Measurements from ENCODE around the gene ZBED4.

Gene ZBED4

DNA sequence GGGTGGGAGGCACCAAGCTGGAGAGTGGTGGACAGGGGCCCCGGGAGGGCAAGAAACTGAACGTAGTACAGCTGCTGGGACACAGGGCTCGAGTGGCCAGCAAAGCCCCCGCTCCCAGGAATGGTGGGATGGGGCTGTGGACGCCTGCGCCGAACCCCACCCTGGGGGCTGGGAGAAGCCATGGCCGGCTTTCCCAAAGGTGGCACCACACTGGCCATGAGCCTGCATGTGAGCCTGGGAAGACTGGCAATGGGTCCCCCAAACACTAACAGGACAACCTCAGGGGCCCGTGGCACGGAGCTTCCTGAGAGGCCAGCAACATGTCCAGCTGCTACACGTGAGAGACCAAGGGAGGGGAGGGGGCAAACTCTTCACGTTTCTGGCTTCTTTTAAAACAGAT is 60.6 kb downstream of the ZBED4 start:
- Histone ChIP-seq H3K27ac (no peak overlapping the region), H3K36me3 (ENCODE audit: control insufficient read depth, insufficient read depth, low read length) (no peaks in the 10 kb centered on the region), H3K4me2 (ENCODE audit: low read length) (no peak overlapping the region), H3K4me1 (no peaks in the 10 kb centered on the region), H3K79me2 (no peaks in the 10 kb centered on the region), H3K9ac (no peak overlapping the region), H3K27me3 (ENCODE audit: control insufficient read depth, insufficient read depth, low read length) (no peaks in the 10 kb centered on the region), H3K4me3 (ENCODE audit: low read depth, low read length) (no peak overlapping the region), H2AFZ (no peak overlapping the region), H3K9me3 (ENCODE audit: control insufficient read depth, low read length) (no peaks in the 10 kb centered on the region)
- TF ChIP-seq, protein P1, sequence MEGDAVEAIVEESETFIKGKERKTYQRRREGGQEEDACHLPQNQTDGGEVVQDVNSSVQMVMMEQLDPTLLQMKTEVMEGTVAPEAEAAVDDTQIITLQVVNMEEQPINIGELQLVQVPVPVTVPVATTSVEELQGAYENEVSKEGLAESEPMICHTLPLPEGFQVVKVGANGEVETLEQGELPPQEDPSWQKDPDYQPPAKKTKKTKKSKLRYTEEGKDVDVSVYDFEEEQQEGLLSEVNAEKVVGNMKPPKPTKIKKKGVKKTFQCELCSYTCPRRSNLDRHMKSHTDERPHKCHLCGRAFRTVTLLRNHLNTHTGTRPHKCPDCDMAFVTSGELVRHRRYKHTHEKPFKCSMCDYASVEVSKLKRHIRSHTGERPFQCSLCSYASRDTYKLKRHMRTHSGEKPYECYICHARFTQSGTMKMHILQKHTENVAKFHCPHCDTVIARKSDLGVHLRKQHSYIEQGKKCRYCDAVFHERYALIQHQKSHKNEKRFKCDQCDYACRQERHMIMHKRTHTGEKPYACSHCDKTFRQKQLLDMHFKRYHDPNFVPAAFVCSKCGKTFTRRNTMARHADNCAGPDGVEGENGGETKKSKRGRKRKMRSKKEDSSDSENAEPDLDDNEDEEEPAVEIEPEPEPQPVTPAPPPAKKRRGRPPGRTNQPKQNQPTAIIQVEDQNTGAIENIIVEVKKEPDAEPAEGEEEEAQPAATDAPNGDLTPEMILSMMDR (IDR thresholded peaks at IDR 0.05), result no peak

DNA sequence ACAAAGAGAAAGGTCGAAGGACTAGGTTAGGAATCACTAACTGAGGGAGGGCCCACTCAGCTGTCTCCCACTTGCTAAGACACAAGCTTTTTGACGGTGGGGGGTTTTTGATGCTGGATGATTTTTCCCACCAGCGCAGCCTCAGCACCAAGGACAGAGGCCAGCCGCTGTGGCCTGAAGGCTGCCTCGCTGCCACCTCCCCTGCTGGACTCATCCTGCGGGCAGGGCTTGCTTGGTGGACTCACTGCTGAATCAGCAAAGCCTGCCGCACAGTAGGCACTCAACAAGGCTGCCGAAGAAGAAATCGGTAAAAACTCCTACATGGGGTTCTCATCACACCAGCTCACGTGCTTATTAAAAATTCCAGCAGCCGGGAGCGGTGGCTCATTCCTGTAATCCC is 62.0 kb downstream of the ZBED4 start:
- Histone ChIP-seq H3K9ac (no peak overlapping the region), H3K79me2 (no peaks in the 10 kb centered on the region), H3K36me3 (ENCODE audit: control insufficient read depth, insufficient read depth, low read length) (no peaks in the 10 kb centered on the region), H3K4me1 (no peaks in the 10 kb centered on the region), H3K27me3 (ENCODE audit: control insufficient read depth, insufficient read depth, low read length) (no peaks in the 10 kb centered on the region), H3K4me3 (ENCODE audit: low read depth, low read length) (no peak overlapping the region), H3K4me2 (ENCODE audit: low read length) (no peak overlapping the region), H3K9me3 (ENCODE audit: control insufficient read depth, low read length) (no peaks in the 10 kb centered on the region), H3K27ac (no peak overlapping the region), H2AFZ (no peak overlapping the region)
- TF ChIP-seq, protein P1 (IDR thresholded peaks at IDR 0.05), result no peak

DNA sequence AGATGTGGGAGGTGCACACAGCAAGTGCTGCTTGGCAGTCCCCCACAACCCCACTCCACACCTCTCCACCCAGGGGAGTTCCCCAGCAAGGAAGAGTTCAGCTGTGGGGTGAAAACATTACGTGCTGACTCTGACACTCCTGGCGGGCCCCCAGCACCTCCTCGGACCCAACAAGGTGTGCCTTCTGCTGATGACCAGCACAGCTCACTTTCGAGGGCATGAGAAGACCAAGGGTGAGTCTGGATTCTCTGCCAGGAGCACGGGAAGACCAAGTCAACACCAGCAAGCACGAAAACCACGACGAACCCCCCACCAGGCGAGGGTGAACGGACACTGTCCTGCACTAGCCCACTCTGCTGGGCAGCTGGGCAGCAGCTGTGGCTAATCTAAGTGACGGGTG is 63.2 kb downstream of the ZBED4 start:
- Histone ChIP-seq H3K9me3 (ENCODE audit: control insufficient read depth, low read length) (no peaks in the 10 kb centered on the region), H3K4me3 (ENCODE audit: low read depth, low read length) (no peak overlapping the region), H3K4me2 (ENCODE audit: low read length) (no peak overlapping the region), H2AFZ (no peak overlapping the region), H3K27ac (no peak overlapping the region), H3K4me1 (no peaks in the 10 kb centered on the region), H3K36me3 (ENCODE audit: control insufficient read depth, insufficient read depth, low read length) (no peaks in the 10 kb centered on the region), H3K79me2 (no peaks in the 10 kb centered on the region), H3K9ac (no peak overlapping the region), H3K27me3 (ENCODE audit: control insufficient read depth, insufficient read depth, low read length) (no peaks in the 10 kb centered on the region)
- TF ChIP-seq, protein P1 (IDR thresholded peaks at IDR 0.05), result no peak

DNA sequence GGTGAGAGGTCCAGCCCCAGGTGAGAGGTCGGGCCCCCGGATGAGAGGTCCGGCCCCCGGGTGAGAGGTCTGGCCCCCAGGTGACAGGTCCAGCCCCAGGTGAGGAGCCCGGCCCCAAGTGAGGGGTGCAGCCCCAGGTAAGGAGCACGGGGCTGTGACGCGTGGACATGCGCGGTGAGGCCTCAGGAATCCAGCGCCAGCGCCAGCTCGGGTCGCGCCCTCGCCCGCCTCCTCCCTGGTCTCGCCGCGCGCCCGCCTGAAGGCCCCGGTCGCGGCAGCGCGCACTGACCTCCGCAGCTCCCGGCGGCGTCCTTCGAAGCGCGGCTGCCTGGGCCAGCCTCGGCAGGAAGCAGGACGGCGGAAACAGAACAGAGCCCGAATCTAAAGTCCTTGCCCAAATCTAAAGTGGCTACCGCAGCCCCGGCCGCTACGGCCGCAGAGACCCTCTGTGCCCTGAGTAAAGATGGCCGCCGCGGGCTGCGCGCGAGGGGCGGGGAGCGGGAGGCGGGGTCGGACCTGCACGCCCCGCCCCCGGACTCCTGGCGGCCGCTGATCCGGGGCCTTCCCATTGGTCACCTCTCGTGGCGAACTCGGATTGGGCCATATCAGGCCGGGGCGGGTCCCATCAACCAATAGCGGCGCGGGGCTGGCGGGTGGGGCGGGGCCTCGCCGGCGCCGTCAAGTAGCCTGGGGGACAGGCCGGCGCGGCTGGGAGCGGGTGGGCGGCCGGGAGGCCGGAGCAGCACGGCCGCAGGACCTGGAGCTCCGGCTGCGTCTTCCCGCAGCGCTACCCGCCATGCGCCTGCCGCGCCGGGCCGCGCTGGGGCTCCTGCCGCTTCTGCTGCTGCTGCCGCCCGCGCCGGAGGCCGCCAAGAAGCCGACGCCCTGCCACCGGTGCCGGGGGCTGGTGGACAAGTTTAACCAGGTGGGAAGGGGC is 64.6 kb downstream of the ZBED4 start, which contains the start of the genes ALG12 and CRELD2:
Gene ALG12 (minus strand): TSS at position 465 of the 937 bp plus-strand sequence. CDS start 4,673 bp downstream, outside the sequence.
Gene CRELD2 (plus strand): TSS at position 661 of the 937 bp plus-strand sequence. CDS start 136 bp downstream, at position 797.
- peak within 1 kb of the TSS; percentile 92 for H3K27ac ChIP-seq
- no peaks in the 10 kb centered on the region for H3K27me3 ChIP-seq (ENCODE audit: control insufficient read depth, insufficient read depth, low read length)
- H3K4me1 ChIP-seq, result no peaks in the 10 kb centered on the region
- peak within 1 kb of the TSS; percentile 97 for H3K4me2 ChIP-seq (ENCODE audit: low read length)
- H2AFZ ChIP-seq, result peak within 1 kb of the TSS; percentile 96
- no peaks in the 10 kb centered on the region for H3K9me3 ChIP-seq (ENCODE audit: control insufficient read depth, low read length)
- H3K4me3 ChIP-seq (ENCODE audit: low read depth, low read length), result peak within 1 kb of the TSS; percentile 92
- H3K9ac ChIP-seq, result peak within 1 kb of the TSS; percentile 87
- H3K36me3 ChIP-seq (ENCODE audit: control insufficient read depth, insufficient read depth, low read length), result no peaks in the 10 kb centered on the region
- H3K79me2 ChIP-seq, result no peaks in the 10 kb centered on the region
- TF ChIP-seq, protein P1 (IDR thresholded peaks at IDR 0.05), result no peak
